K562 (cell line): Measurements from ENCODE around the gene LCN12.

ENCODE experiments used
- LARP7 ChIP-seq: fragments of 450-650 bp; IDR thresholded peaks from 2 replicates; pipeline ENCODE4 v1.6.1; 2016
- ZSCAN29 ChIP-seq: fragments of 450-650 bp; IDR thresholded peaks from 2 replicates; pipeline ENCODE4 v1.6.1; 2017
- TF ChIP-seq, protein P1 (sequence below), 3 experiments: IDR thresholded peaks in 2 of 3; conservative IDR thresholded peaks in 1 of 3; 2 replicates each; pipeline ENCODE4 v1.5.1; 2011 to 2012; ENCODE audit warnings: low read length in 3 of 3, mild to moderate bottlenecking in 3 of 3, control low read depth in 2 of 3, improper control_type of control experiment in 1 of 3, inconsistent platforms in 1 of 3, low read depth in 1 of 3, mixed read lengths in 1 of 3, moderate library complexity in 1 of 3; ENCODE audit not compliant: insufficient read depth in 2 of 3

DNA sequence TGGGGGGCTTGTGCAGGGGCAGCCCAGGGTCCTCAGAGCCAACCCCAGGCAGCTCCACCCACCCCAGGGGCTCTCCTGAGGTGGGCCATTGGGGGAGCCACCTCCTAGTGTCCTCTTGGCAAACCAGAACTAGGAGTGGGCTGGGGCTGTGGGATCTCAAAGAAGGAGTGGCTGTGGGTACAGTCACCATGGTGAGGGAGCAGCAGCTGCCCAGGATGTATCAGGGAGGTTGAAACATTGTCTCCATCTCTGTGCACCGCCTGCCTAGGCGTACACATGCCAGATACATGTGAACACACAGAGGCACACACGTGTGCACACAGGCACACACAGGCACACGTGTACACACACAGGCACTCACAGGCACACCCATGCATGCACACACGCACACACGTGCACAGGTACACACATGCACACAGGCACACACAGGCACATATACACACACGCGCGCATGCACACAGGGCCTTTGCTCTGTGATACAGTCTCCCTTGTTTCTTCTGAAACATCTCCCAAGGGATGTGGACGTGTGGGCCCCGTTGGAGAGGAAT lies 10.7 kb downstream of the LCN12 start:
- TF ChIP-seq LARP7 (no peak), ZSCAN29 (no peak)
- TF ChIP-seq, protein P1, sequence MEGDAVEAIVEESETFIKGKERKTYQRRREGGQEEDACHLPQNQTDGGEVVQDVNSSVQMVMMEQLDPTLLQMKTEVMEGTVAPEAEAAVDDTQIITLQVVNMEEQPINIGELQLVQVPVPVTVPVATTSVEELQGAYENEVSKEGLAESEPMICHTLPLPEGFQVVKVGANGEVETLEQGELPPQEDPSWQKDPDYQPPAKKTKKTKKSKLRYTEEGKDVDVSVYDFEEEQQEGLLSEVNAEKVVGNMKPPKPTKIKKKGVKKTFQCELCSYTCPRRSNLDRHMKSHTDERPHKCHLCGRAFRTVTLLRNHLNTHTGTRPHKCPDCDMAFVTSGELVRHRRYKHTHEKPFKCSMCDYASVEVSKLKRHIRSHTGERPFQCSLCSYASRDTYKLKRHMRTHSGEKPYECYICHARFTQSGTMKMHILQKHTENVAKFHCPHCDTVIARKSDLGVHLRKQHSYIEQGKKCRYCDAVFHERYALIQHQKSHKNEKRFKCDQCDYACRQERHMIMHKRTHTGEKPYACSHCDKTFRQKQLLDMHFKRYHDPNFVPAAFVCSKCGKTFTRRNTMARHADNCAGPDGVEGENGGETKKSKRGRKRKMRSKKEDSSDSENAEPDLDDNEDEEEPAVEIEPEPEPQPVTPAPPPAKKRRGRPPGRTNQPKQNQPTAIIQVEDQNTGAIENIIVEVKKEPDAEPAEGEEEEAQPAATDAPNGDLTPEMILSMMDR (IDR thresholded peaks at IDR 0.05 in 2 of 3, conservative IDR thresholded peaks at IDR 0.05 in 1 of 3; ENCODE audit: insufficient read depth in 2 of 3, low read depth in 1 of 3, low read length in 3 of 3), result no peak
